GDM1 (cell line): ENCODE measurements around the gene CRB1.

Source experiments
- DNase-seq: peaks from one replicate; lab custom pipeline; 2025; lab: John Stamatoyannopoulos, UW

The CRB1 gene

DNA sequence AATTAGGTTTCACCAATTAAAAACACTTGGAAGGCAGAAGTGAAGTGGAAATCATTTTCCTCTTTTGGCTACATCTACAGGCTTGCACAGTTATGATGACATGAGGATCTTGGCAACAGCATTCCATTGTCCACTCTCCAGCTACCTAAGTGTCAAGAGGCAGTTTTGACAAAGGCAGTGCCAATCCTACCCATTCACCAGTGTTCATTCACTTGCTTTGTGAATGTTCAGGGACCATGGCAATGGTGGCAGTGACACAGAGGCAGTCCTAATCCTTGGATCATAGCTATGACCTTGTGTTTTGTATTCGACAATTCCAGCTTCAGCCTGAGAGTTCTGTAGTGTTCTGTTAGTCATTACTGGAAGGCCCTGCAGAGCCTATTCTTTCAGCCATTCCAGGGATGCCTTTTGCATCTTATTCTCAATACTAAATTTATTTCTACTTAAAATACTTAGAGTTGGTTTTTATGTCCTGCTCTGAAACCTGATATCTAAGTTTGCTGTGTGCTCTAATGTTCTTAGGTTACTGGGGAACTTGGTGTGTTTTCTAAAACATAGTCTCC is 36.7 kb downstream of the CRB1 start:
- DNase-seq = no peak

DNA sequence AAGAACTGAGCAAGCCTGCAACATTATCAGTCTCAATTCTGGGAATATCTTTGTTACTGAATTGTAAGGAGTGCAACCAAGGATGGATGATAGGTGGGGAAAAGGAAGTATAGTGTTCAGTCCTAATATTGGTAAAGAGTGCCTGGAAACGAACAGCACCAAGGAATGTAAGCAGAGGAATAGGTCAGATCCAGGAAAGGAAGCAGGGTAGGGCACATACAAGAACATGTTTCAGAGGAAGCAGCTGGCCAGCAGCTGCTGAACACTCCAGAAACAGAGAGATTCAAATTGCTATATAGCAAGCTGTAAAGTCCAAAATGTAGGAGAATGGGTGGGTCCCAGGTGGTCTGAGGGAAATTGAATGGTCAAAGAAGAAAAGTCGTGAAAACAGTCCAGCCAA is 37.9 kb downstream of the CRB1 start:
- no peak for DNase-seq

DNA sequence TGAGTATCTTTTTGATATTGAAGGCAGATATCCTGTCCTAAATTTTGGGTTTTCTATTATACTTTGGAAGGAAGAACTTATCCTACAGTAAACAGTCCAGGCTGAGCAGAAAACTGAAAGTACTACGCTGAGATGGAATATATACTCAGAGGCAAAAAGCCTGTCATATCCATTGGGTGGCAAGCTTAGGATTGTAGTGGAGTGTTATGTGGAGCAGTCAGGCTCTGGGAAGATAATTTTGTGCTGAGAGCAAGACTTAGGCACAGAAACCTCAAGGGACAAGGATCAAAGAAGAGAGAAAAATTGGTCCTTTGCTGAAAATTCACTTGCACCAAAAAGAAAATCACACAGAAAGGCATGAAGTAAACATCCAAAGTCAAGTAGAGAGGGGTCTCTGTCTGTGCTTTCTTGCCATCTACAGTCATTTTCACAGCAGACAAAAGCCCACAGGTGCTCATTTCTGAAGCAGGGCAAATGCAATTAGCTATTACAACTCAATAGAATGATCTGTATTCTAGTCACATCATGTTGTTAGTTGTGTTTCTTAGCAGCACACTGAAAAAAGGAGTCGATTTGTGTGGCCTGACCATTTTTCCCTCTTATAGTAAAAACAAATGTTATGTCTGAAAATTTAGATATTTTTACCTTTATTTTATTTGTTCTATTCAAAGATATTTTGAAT is 38.5 kb downstream of the CRB1 start:
- no peak for DNase-seq

DNA sequence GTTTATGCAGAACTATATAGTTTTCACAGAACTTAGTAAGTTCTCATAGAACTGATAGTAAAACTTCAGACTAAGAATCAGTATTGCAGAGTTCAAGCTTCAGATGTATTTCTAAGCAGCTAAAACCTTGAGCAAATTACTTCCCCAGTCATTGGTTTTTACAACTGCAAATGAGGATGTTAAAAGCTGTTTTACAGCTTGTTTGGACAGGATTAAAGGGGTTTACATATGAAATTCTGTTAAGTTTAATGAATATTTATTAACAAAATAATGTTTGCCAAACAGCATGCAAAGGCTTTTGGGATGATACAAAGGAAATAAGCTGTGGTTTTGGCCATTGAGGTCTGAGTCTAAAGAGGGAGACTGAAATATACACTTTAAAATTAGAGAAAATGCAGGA is 39.1 kb downstream of the CRB1 start:
- no peak for DNase-seq

DNA sequence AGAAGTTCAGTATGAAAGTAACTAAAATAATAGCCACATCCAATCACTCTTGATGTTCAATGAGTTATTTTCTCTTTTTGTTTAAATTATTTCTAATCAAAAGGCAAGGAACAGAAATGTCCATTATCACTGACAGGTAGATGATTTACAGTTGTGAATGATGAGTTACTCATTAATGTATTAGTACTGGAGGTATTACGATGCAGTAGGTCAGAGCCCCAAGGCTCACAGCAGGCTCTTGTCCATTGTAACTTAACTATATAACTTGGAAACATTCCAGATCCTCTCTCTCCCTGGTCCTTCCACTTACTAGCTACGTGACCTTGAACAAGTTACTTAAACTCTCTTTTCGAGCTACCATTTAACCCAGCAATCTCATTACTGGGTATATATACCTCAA is 39.5 kb downstream of the CRB1 start:
- no peak for DNase-seq

DNA sequence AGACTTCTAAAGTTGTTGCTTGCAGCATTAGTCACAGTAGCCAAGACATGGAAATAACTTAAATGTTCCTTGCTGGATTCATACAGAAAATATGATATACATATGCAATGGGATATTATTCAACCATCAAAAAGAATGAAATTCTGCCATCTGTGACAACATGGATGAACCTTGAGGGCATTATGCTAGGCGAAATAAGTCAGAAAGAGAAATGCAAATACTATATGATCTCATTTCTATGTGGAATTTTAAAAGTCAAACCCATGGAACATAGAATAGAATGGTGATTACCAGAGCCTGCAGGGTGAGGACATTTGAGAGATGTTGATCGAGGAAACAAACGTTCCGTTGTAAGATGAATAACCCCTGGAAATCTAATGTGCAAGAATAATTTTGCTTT is 43.0 kb downstream of the CRB1 start:
- DNase-seq = no peak

DNA sequence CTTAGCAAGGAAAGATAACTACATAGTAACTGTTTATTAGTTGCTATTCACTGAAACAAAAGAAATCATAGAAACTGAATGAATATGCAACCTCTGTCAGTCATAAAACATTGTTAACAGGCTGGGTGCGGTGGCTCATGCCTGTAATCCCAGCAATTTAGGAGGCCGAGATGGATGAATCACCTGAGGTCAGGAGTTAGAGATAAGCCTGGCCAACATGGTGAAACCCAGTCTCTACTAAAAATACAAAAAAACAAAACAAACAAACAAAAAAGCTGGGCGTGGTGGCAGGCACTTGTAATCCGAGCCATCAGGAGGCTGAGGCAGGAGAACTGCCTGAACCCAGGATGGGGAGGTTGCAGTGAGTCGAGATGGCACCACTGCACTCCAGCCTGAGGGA is 44.1 kb downstream of the CRB1 start:
- DNase-seq = no peak

DNA sequence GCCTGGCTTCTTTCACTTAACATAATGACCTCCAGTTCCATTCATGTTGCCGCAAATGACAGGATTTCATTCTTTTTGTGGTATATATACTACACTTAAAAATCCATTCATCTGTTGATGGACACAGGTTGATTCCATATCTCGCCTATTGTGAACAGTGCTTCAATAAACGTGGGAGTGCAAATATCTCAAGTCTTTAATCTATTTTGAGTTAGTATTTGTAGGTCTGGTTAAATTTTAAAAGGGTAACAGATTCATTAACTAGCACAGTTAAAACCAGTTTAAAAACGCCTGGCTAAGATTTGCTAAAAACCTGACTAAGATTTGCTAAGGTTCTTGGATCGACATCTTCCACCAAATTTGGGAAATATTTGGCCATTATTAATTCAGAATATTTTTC is 45.7 kb downstream of the CRB1 start:
- no peak for DNase-seq

DNA sequence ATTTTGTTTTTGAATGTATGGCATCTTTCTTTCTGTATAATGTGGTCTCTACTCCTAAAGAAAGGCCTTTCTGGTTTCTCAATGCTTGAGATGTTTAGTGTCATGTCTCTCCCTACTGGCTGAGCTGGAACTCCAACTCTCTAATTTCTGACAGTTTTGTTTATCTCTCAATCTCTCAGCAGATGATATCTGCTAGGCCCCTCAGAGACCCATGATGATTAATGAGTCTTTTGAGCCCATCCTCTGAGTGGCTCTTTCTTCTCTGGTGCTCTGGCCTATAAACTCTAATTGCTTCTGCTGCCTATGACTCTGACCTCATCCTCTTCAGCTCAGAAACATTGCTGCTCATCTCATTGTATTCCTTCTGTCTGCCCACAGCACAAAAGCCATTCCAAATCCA is 46.6 kb downstream of the CRB1 start:
- DNase-seq = no peak

DNA sequence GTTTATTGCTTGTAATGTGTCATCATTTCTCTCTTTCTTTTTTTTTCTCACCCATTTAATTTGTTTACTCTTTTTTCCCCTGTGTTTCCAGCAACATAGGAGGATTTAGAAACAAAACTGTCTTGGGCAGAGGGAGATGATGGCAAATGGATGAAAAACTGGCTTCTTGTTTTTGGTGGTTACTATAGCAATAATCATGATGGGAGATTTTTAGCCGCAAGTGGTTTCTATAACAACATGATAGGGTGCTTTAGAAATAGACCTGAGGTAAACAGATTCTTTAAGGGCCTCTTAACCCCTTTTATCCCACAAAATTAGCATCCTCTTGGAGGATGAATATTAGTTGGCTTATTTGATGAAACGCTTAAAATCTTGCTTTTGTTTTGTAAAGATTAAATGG is 51.6 kb downstream of the CRB1 start:
- DNase-seq = no peak

DNA sequence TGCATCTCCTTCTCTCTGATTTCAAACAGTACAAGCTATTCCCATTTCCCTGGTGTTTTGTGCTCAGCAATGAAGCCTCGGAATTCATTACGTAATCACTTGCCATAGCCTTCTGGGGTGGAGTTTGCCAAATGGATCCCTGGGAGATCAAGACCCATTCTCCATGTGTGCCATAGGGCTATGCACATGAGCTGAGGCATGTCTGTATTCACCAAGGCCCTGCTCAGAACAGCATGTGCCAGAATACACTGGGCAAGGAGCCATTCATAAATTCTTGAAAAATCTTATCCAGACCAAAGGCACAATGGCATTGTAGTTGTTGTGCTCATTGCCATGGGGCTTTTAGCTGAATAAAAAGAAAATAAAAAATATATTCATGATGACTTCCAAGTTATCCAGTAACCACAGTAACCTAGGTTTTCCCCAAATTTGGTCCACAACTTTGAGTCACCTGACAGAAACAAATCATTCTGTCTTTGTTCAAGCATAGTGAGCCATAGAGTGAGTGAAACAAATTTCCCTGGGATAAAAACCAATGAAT is 53.0 kb downstream of the CRB1 start:
- DNase-seq = no peak

DNA sequence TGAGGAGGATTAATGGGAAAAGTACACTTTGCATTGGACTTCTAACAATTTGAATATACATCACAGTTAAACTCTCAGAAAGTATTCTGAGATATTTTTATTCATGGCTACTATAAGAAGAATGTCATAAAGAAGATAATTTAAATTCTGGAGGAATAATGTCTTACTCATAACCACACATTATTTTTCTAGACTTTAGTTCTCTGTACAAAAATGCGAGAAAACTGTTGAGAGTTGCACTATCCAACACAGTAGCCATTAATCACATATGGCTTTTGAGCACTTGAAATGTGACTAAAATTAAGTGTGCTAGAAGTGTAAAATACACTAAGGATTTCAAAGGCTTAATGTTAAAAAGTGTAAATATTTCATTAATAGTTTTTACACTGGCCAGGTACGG is 53.8 kb downstream of the CRB1 start:
- DNase-seq = no peak

DNA sequence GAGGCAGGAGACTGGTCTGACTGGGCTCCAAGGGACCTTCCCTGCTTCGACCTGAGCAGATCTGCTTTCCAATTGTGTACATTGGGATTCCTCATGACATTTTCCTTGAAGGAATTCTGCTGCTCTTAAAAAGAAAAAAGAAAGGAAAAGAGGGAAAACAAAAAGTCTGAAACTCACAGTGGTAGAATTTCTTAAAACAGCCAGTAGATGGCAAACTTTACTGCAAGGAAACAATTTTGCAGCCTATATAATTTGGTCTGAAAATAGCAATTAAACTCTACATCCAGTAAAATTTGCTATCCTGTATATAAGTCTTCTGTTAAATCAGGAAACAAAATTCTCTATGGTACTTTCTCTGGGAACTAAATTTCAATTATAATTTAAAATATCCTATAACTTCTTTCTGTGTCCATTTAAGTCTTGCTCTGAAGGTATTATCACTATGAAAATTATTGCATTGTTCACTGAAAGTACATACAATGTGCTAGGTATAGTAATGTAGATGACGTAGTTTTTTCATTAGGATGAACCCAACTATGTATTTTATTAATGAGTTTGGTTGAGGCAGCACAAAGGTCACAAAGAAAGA is 59.8 kb downstream of the CRB1 start:
- no peak for DNase-seq

DNA sequence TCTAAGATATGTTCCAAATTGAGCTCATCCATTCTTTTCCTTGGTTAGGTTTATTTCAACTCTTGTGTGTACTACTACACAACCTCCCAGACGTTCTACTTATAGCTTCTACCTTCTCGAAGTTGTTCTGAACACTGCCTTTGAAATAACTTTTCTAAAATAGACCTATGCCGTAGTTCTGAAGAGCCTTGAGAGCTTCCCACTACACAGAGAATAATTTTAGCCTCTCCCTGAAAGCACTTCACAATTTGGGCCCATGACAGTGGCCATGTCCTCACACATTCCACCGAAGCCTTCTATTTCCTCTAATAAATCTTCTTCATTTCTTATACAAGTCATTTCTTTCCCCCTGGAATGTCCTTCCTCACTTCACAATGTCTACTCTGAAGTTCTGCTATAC is 62.2 kb downstream of the CRB1 start:
- no peak for DNase-seq

DNA sequence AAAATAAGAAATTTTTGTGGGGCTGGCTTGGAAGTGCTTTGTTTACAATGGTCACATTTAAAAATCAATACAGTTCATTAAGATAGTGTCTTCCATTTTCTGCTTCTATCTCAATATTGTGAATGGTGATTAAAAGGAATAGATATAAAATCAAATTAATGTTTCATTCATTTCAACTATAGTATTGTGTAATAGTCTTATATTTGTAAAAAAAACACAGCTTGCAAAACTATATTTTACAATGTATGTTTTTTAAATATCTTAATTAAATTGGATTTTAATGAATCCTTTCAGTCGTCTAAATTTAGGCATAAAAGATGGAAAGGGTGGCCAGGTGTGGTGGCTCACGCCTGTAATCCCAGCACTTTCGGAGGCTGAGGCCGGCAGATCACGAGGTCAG is 63.5 kb downstream of the CRB1 start:
- no peak for DNase-seq

DNA sequence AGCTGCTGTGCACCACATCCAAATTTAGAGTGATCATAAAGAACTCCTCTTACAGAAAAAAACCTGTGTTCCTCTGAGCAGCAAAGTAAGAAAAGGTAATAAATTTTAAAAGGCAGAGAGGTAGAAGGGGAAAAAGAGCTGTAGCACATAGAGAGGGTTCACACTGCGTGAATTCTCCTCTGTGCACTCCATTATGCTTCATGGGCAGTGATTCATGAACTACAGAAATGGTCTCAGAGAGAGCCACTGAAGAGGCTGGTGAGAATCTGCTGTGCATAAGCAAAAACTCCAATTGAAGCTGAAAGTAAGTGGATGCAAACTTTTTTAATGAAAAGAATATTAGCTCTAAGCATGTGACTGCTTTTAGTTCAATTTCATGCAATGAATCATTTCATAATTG is 65.0 kb downstream of the CRB1 start:
- DNase-seq = no peak

DNA sequence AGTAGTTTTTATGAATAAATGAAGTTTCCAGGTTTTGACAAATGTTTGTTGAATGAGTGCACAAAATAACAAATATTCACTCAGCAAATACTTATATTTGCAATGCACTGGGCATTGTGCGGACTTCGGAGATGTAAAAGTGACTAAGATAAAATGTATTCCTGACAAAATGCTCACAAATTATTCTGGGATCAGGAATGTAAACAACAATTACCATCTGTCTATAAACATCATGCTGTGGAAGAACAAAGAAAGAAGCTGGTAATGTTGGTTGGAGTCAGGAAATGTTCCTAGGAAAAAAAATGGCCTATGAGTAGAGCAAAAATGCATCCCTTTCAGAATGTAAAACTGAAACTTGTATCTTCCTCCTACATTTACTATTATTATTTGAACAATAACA is 68.5 kb downstream of the CRB1 start:
- DNase-seq = no peak

DNA sequence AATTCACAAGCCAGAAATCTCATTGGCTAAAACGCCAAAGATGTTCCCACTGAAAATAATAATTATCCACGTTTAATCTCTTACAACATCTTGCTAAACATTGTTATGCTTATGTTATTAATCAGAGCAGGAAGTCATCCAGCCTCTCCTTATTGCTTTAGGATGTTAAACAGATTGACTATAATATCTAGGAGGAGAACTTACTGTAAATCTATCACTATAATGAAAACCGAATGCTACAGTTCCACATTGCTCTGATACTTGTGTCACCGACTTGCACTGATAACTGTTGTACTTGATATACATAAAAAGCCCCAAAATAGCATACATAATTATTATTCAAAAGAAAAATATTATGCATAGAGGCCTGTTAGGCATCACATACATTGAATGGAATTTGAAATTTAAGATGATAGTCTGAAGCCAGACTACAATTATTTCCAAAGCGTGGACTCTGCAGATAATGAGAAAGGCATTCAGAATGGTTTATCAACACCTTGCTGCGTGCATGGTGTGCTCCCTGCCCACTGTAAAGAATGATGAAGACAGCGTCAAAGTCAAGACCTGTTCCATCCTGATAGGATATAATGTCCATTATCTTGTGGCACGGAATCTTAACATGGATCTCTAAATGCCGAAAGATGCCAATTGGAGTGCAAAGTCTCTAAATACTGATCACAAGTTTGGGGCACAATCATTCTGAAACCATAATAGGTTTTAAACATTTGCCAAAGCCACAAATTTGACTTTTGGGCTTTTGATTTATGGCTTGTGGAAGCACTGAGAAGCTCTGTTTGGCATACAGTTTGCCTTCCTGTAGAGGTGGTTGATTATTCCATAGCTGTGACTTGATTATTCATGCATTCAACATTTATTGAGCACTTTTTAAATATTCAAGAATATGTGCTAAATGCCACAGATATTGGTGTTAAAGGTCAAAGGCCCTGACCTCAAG is 71.3 kb downstream of the CRB1 start:
- no peak for DNase-seq

DNA sequence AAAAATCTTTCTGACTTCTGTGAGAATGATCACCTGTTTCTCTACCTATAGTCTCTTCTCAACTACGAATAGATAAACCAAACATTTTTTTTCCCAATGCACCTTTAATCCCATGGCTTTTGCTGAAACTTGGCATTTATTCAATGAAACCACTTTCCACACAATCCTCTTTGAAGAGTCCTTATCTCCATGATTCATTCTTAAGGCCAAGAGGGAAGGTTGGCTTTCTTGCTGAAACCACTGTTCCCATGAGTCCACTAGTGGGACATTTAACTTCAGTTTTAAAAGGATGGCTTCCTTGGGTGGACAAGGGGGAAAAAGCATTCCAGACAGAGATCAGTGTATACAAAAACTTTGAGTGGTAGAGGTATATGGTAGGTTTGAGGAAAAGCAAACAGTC is 73.6 kb downstream of the CRB1 start:
- no peak for DNase-seq

DNA sequence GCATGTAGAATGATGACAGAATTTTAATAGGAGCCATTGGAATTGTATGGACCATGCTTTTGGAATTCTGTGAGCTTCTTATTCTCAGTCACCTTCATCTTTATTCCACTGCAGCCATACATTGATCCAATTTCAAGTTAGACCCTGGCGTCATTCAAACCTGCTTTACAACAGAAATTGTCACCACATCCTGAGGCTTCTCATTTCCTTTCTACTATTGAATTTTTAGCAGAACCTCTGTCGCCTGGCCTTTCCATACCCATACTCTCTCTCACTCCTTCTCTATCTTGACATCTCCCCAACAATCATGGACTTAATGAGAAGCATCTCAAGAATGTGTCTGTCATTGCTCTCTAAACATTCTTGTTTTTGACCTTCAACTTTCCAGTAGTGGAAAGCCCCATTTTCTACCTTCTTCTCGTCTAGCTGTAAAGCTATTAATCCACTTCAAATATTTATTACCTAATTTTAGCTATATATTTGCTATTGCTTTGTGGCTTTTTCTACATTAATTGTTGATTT is 74.1 kb downstream of the CRB1 start:
- no peak for DNase-seq

DNA sequence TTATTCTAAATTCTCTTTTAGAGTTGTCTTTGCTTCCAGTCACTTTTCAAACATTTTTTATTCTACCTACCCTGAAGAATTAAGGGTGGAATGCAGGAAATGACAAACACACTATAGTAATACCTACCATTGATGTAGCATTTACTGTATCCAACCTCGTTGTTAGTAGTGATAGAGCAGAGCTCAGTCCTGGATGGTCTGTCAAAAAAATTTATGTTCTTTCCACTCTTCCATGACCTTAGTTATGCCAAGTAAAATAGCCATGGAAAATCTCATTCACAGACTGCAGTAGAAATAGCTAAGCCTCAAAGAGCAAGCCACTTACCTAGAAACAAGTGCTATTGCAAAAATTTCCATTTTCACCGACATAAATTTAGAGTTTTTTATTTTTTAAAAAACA is 74.6 kb downstream of the CRB1 start:
- no peak for DNase-seq

DNA sequence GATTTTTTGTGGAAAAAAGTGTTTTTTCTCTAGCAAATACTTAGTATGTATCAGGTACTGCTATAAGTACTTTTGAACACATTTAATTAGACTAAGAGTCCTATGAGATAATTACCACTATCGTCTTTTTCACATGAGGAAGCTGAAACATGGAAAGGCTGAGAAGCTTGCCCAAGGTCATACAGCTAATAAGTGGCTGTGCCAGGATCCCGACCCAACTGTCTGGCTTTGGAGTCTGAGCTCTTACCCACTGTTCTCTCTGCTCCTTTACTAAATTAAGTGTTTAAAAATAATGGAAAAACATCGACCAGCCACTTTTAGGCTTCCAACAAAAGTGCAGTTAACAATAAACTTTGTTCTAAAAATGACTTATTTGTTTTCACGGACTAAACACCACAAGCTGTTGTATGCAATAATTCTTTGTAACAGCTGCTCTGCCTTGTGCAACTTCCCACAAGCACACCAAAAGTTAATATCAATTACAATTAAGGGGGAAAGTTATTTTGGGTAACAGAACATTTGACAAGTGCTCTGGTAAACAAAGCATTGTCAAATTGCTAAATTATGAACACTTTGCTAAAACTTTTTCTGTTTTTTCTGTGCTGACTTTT is 75.7 kb downstream of the CRB1 start:
- DNase-seq = no peak
